HFFc6 (cell line): ENCODE measurements around the gene HLA-A. TPM values are rescaled to one million over a fixed set of nuclear protein-coding genes. Genes with fewer than 3 reads are reported as not detected.
A peak's percentile ranks its signal among the peaks of the same experiment; 100 is the strongest.

Experiments
- DNase-seq: peaks from one replicate; pipeline ENCODE4 v3.0.0-alpha.2; 2018
- H3K27ac Mint-ChIP-seq: 2 replicates; pipeline ENCODE4 v1.8.0; 2020; ENCODE audit warnings: mild to moderate bottlenecking, mixed read lengths
- H3K27me3 Mint-ChIP-seq: 2 replicates; pipeline ENCODE4 v1.8.0; 2021; ENCODE audit warnings: mild to moderate bottlenecking, moderate library complexity, mixed read lengths; ENCODE audit not compliant: insufficient read depth
- H3K36me3 Mint-ChIP-seq: 2 replicates; pipeline ENCODE4 v1.8.0; 2021; ENCODE audit warnings: low read depth, mixed read lengths
- H3K4me1 Mint-ChIP-seq: 2 replicates; pipeline ENCODE4 v1.8.0; 2020; ENCODE audit warnings: low read depth, mixed read lengths
- H3K4me3 Mint-ChIP-seq: 2 replicates; pipeline ENCODE4 v1.8.0; 2020; ENCODE audit warnings: mild to moderate bottlenecking, moderate library complexity, mixed read lengths
- H3K9me3 Mint-ChIP-seq: 2 replicates; pipeline ENCODE4 v1.8.0; 2020; ENCODE audit warnings: mild to moderate bottlenecking, mixed read lengths
- CTCF ChIP-seq: fragments of 200-600 bp; sonication (generic); IDR thresholded peaks from 2 replicates; pipeline ENCODE4 v1.5.0; 2021; ENCODE audit warnings: antibody characterized with exemption, mild to moderate bottlenecking
- total RNA-seq, 6 experiments: library from RNA; stranded (reverse); fragmentation: NEBNext Ultra II Directional; extraction: Animal tissue kit (Norgen Biotek cat#: 25700); gene quantifications; 2 replicates in 1 of 6; 3 replicates in 5 of 6; pipeline ENCODE4 v1.2.3, GENCODE V29; 2021

Gene HLA-A
- total RNA-seq, 6 experiments from 2014 or later, result 116 to 159 (median 149) TPM

GRCh38 chr6:29935273-29935955 is 6.9 kb upstream of the HLA-A start:
- TF ChIP-seq CTCF, result no peak
- H3K9me3 Mint-ChIP-seq, result no peaks in the 10 kb centered on the region
- H3K27ac Mint-ChIP-seq, result no peak overlapping the region
- no peak for DNase-seq
- H3K4me1 Mint-ChIP-seq, result no peaks in the 10 kb centered on the region
- peaks cover 1% of the 10 kb centered on the region; the same call in 1 of the 2 replicates for H3K27me3 Mint-ChIP-seq
- no peaks in the 10 kb centered on the region for H3K36me3 Mint-ChIP-seq
- no peak overlapping the region for H3K4me3 Mint-ChIP-seq

GRCh38 chr6:29938746-29939508 is 3.4 kb upstream of the HLA-A start:
- H3K27ac Mint-ChIP-seq, result no peak overlapping the region
- DNase-seq, result no peak
- H3K36me3 Mint-ChIP-seq, result peaks cover 9% of the 10 kb centered on the region; the same call in 1 of the 2 replicates
- H3K4me1 Mint-ChIP-seq, result peaks cover 19% of the 10 kb centered on the region
- H3K4me3 Mint-ChIP-seq, result no peak overlapping the region
- no peak for TF ChIP-seq CTCF
- peaks cover 1% of the 10 kb centered on the region; the same call in 1 of the 2 replicates for H3K27me3 Mint-ChIP-seq
- H3K9me3 Mint-ChIP-seq, result no peaks in the 10 kb centered on the region

GRCh38 chr6:29941016-29941415 is 1.3 kb upstream of the HLA-A start:
- peak overlapping the region; percentile 5; the same call in 1 of the 2 replicates for H3K27ac Mint-ChIP-seq
- peaks cover 1% of the 10 kb centered on the region; the same call in 1 of the 2 replicates for H3K27me3 Mint-ChIP-seq
- peak overlapping the region; percentile 31; the same call in 1 of the 2 replicates for H3K4me3 Mint-ChIP-seq
- H3K36me3 Mint-ChIP-seq, result peaks cover 20% of the 10 kb centered on the region
- no peak for TF ChIP-seq CTCF
- no peak for DNase-seq
- H3K9me3 Mint-ChIP-seq, result no peaks in the 10 kb centered on the region
- H3K4me1 Mint-ChIP-seq, result peaks cover 19% of the 10 kb centered on the region

- peaks cover 23% of the 10 kb centered on the region for H3K36me3 Mint-ChIP-seq
- H3K4me3 Mint-ChIP-seq, result peak overlapping the region; percentile 96
- H3K4me1 Mint-ChIP-seq, result peaks cover 19% of the 10 kb centered on the region
- H3K9me3 Mint-ChIP-seq, result no peaks in the 10 kb centered on the region
- no peak for TF ChIP-seq CTCF
- peak overlapping the region; percentile 96 for H3K27ac Mint-ChIP-seq
- peak; percentile 4 for DNase-seq
- peaks cover 1% of the 10 kb centered on the region; the same call in 1 of the 2 replicates for H3K27me3 Mint-ChIP-seq
Observed at GRCh38 chr6:29941471-29941870, 861 bp upstream of the HLA-A start.

- Mint-ChIP-seq H3K36me3 (peaks cover 23% of the 10 kb centered on the region), H3K4me1 (peaks cover 19% of the 10 kb centered on the region), H3K27ac (peak overlapping the region; percentile 96), H3K27me3 (peaks cover under 1% of the 10 kb centered on the region; the same call in 1 of the 2 replicates), H3K4me3 (peak overlapping the region; percentile 96), H3K9me3 (no peaks in the 10 kb centered on the region)
- TF ChIP-seq CTCF, result no peak
- no peak for DNase-seq
Observed at GRCh38 chr6:29941916-29942274, 437 bp upstream of the HLA-A start.
